Islet of Langerhans (tissue), 1 donor: ENCODE measurements around the gene MSGN1.

Experiments
- FAIRE-seq: peaks from one replicate; lab custom pipeline; 2011; peaks lifted over from hg19 to GRCh38; lab: Jason Lieb, UNC

The MSGN1 gene

DNA sequence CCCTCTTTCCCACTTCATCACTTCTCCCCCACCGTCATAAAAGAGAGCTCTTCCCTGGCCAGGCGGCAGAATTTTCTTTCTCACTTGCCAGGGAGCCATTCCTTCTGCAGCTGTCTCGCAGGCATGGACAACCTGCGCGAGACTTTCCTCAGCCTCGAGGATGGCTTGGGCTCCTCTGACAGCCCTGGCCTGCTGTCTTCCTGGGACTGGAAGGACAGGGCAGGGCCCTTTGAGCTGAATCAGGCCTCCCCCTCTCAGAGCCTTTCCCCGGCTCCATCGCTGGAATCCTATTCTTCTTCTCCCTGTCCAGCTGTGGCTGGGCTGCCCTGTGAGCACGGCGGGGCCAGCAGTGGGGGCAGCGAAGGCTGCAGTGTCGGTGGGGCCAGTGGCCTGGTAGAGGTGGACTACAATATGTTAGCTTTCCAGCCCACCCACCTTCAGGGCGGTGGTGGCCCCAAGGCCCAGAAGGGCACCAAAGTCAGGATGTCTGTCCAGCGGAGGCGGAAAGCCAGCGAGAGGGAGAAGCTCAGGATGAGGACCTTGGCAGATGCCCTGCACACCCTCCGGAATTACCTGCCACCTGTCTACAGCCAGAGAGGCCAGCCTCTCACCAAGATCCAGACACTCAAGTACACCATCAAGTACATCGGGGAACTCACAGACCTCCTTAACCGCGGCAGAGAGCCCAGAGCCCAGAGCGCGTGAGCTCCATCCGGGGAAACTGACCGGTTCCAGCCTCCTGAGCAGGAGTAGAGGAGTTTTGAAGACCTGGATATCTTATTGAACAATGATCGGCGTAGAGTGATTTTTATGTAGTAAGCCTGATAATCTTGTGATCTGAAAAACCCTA lies at the start of gene MSGN1:
TSS of gene MSGN1 (plus strand) at position 65 of the 850 bp plus-strand sequence. CDS start at position 124, 59 bp downstream.
- no peak for FAIRE-seq

- FAIRE-seq: no peak
Measured at GRCh38 chr2:17768894-17769293, 47.4 kb upstream of the MSGN1 start.

DNA sequence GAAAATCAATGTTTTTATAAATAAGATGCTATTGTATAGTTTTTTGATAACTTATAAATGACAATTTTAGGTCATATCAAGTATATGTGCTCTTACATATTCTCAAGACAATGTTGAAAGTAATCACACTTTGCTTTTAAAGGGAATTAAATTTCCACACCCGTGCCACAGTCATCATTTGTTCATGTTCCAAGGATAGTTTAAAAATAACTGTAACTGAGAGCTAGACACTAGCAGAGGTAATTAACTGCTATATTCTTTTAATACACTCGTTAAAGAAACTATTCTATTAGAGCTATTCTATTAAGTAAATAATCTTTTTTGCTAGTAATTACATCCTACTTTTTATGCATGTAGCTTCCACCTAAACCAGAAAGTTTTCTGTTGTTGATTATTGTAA lies 44.3 kb upstream of the MSGN1 start:
- FAIRE-seq: no peak

GRCh38 chr2:17772532-17772931 lies 43.7 kb upstream of the MSGN1 start:
- no peak for FAIRE-seq

GRCh38 chr2:17780546-17780945 lies 35.7 kb upstream of the MSGN1 start:
- FAIRE-seq: no peak

- FAIRE-seq: no peak
Measured at GRCh38 chr2:17781482-17781881, 34.8 kb upstream of the MSGN1 start.

DNA sequence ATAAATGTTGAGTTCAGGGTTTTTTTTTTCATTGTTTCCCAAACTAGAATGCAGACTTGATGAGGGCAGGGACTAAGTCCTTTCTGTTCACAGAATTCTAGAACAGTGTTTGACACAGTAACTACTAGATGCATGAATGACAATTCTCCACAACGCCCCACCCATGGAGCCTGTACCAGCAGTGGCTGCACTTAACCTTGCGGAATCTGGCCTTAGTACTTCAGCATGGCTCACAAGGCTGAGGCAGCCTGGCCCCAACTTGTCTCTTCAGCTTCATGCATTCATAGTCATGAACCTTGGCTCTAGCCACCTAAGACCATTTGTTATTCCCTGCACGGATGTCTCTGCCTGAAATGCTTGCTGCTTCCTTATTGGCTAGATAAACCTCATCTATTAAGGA lies 29.5 kb upstream of the MSGN1 start:
- FAIRE-seq: no peak

GRCh38 chr2:17788773-17789172 lies 27.5 kb upstream of the MSGN1 start:
- FAIRE-seq: no peak

DNA sequence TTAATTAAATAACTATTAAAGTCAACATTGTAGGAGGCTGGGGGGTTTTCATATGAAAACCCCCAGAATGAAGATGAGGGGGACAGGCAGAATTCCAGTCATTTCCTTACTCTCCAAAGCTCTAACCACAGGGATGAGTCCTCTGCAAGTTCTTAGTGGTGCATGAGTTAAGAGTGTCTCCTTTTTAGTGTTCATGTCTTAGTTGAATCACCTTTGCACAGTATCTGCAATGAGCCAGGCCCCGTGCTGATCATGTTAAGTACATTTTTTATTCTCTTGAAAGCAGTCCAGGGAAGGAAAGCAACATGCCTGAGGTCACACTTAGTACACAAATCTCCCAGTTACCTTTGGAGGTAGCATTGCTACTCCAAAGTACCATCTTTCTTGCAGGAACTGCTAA lies 25.7 kb upstream of the MSGN1 start:
- FAIRE-seq: no peak

DNA sequence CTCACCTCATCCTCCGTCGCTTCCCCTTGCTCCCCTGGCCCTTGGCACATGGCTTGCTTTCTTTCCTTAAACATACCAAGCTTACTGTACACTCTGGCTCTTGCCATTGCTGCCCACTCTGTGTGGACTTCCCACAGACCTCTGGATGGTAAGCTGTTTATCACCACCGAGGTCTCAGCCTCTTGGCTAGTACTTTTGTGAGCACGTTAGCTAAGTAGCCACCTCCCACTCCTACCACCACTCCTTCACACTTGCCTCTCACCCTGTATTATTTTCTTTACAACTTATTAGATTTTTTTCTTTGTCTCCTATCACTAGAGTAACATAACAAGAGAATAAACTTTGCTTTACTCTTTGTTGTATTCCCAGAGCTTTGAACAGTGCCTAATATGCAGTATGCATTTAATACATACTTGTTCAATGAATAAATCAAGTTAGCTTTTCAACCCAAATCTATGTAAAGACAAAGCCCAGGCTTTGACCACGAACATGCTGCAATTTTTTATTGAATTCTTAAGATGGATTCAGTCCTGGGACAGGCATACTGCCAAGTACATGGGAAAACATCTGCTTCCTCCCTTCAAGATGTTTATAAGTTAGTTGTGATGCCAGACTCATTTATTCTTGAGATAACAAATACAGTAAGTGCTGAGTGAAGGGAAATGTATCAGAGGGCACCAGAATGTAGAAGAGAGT lies 25.0 kb upstream of the MSGN1 start:
- FAIRE-seq: no peak

DNA sequence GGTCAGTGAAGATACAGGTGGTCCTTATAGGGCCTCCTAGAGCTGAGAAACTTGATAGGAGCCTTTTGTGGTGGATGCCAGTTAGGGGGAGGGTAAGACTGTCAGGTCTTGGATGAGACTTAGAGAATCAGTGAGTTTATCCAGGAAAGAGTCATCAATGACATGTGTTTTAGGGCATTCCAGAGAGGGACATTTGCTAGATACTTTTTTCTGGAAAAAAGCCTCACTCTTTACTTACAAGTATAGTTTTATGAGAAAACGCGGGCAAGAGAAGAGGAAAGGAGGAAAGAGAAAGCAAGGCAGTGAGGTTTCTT lies 24.5 kb upstream of the MSGN1 start:
- FAIRE-seq: no peak

DNA sequence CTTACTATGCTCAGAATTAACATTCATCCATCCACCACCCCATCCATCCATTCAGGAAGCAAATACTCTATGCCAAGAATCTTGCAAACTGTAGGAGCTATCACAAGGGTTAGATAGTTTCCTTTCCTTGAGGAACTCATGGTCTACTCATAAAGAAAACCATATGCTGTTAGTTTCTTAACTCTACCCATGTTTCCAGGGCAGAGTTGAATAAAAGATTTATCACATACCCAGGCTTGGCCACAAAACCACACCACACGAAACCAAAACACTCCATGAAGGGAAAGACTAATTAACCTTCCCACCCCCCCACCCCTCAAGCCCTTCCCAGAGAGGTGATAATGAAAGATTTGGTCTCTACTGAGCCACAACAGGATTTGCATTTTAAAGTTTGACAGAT lies 23.7 kb upstream of the MSGN1 start:
- no peak for FAIRE-seq

GRCh38 chr2:17793296-17793695 lies 23.0 kb upstream of the MSGN1 start:
- FAIRE-seq: no peak

DNA sequence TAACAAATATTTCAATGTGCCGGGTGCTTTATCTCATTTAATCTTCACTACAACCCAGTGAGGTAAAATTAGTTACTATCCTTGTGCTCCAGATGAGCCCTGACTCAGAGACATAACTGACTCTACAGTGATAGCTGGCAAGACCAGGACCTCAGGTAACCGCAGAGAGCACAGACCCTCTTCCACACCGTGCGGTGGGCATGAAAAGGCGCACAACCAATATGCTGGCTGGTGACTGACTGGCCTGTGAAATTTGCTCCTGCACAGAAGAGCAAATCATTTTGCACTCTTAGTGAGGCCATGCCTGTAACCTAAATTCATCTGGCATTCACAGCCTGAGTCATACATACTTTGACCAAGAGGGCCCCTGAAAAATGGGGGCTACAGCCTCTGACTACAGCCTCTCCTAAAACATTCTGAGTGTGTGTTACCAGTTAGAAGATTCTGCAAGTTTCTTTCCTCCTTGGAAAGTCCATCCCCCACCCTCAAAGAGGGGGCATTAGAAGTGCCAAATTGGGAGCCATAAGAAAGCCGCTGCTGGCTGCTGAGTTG lies 22.4 kb upstream of the MSGN1 start:
- no peak for FAIRE-seq

- no peak for FAIRE-seq
Measured at GRCh38 chr2:17795309-17795708, 21.0 kb upstream of the MSGN1 start.

- no peak for FAIRE-seq
Measured at GRCh38 chr2:17798338-17798737, 17.9 kb upstream of the MSGN1 start.

DNA sequence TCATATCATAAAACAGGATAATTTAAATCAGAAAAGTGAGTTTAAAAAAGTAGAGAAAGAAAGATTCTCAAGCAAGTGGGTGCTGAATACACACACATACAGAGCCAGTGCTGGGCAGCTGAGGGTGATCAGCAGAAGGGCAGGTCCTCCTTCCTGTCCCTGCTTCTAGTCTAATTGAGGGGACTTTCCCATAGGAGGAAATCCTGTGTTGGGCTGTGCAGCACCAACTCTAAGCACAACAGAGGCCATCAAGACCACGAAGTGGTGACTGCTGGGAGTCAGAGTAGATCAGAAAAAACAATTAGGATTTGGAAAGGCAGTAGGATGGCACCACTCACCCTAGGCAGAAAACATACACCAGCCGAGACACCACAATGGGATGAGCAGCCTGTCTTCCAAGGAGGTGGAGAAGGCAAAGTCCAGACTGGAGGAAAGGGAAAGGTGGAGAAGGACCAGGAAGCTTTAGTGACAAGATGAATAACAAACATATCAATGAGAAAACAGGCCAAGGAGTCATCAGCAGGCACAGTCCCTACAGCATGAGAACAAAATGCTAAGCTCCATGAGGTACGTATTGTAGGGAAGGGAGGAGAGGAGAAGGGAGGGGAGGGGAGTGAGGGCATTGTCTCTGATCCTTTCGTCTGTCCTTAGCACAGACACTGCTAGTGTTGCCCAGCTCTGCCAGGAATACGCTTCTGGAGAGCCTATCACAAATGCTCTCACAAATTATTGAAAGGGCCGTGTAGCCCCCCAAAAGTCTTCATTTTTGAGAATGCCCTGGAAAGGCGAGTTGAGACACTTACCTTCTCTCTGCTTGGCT lies 16.7 kb upstream of the MSGN1 start:
- FAIRE-seq: no peak

- no peak for FAIRE-seq
Measured at GRCh38 chr2:17800219-17800618, 16.0 kb upstream of the MSGN1 start.

- no peak for FAIRE-seq
Measured at GRCh38 chr2:17800693-17801458, 15.4 kb upstream of the MSGN1 start.

DNA sequence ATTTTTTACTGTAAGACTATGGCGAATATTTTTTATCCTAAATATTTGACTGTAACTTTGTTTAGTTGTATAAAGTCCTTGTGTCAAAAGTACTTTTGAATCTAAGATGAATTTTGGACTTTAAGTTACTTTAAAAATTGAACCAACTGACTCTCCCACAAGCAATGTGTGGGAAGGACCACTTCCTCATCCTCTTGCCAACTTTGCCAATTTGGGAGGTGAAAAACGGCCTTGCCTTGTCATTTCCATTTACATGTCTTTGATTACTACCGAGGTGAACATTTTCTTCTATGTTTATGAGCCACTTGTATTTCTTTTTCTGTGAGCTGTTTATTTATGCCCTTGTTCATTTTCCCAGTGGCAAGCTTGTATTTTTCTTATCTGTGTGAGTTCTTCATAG lies 12.8 kb upstream of the MSGN1 start:
- FAIRE-seq: no peak

GRCh38 chr2:17804358-17804757 lies 11.9 kb upstream of the MSGN1 start:
- no peak for FAIRE-seq

- FAIRE-seq: no peak
Measured at GRCh38 chr2:17805166-17805565, 11.1 kb upstream of the MSGN1 start.
